GM23338 (cell line): ENCODE measurements around the gene DPH1.

Experiments
- CREB1 ChIP-seq: fragments of 250-450 bp; sonication (Bioruptor Pico); IDR thresholded peaks from 2 replicates; pipeline ENCODE4 v1.5.0; 2020; ENCODE audit warnings: low read depth, mild to moderate bottlenecking, moderate library complexity
- EZH2 ChIP-seq: fragments of 200-600 bp; sonication (generic); IDR thresholded peaks from one replicate; pipeline ENCODE4 v1.8.0; 2017; ENCODE audit warnings: antibody characterized with exemption, mild to moderate bottlenecking, low read depth; ENCODE audit not compliant: unreplicated experiment
- EZH2phosphoT487 ChIP-seq: fragments of 200-600 bp; sonication (generic); IDR thresholded peaks from one replicate; pipeline ENCODE4 v1.8.1; 2018; ENCODE audit warnings: antibody characterized with exemption; ENCODE audit not compliant: unreplicated experiment
- JUNB ChIP-seq: IDR thresholded peaks from one replicate; pipeline ENCODE4 v1.6.1; 2016; ENCODE audit warnings: antibody characterized with exemption; ENCODE audit not compliant: unreplicated experiment
- NANOG ChIP-seq: IDR thresholded peaks from 2 replicates; pipeline ENCODE4 v1.6.1; 2016; ENCODE audit warnings: antibody characterized with exemption, borderline replicate concordance
- POLR2AphosphoS5 ChIP-seq: IDR thresholded peaks from 2 replicates; pipeline ENCODE4 v1.6.1; 2016; ENCODE audit warnings: antibody characterized with exemption, low read depth
- STAT1 ChIP-seq: IDR thresholded peaks from one replicate; pipeline ENCODE4 v1.6.1; 2016; ENCODE audit warnings: antibody characterized with exemption; ENCODE audit not compliant: unreplicated experiment
- ZNF114 ChIP-seq: fragments of 250-450 bp; sonication (Bioruptor Pico); IDR thresholded peaks from 2 replicates; pipeline ENCODE4 v1.5.0; 2020; ENCODE audit warnings: mild to moderate bottlenecking, moderate library complexity
- ZNF331 ChIP-seq: fragments of 250-450 bp; sonication (Bioruptor Pico); IDR thresholded peaks from 2 replicates; pipeline ENCODE4 v1.5.0; 2020; ENCODE audit warnings: low read depth, mild to moderate bottlenecking, moderate library complexity
- TF ChIP-seq, protein P1 (sequence below), 2 experiments: fragments of 200-600 bp in 1 of 2; sonication (generic) in 1 of 2; conservative IDR thresholded peaks; 2 replicates each; pipeline versions ENCODE4 v1.5.1 to v1.6.1; 2016 to 2017; ENCODE audit warnings: antibody characterized with exemption in 2 of 2, low read depth in 2 of 2, mild to moderate bottlenecking in 2 of 2, moderate library complexity in 1 of 2
- TF ChIP-seq, protein P2 (sequence below): IDR thresholded peaks from one replicate; pipeline ENCODE4 v1.6.1; 2018; ENCODE audit warnings: antibody characterized with exemption; ENCODE audit not compliant: unreplicated experiment
- TF ChIP-seq, protein P3 (sequence below): IDR thresholded peaks from 2 replicates; pipeline ENCODE4 v1.6.1; 2016; ENCODE audit warnings: antibody characterized with exemption
- TF ChIP-seq, protein P4 (sequence below): fragments of 250-450 bp; sonication (Bioruptor Pico); IDR thresholded peaks from 2 replicates; pipeline ENCODE4 v1.5.0; 2020; ENCODE audit warnings: mild to moderate bottlenecking, moderate library complexity

DNA sequence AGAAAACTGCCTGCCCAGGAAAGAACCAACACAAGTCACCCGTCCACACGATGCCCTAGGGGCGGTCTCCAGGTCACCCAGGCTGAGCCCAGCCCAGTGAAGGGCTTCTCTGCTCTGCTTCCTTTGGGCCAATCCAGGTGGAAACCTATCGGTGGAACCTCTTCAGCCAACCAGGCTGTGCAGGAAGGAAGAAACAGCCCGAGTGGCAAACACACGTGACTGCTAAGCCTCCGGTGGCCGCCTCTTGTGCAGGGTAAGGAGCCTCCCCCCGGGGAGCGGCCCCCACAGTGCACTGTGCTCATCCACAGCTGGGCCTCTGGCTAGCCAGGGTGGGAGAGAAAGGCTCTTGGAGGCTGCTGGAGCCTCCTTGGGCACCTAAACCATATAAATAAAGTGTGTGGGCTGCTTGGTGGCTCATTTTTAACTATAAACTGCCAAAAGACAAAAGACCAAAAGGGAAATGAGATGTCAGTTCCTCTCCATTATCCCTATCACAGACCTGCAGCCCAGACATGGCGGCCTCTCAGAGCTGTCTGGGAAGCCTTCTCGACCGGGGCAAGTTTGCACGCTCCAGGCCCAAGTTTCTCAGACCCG, 7.2 kb upstream of the DPH1 start:
- TF ChIP-seq EZH2, result no peak
- no peak for TF ChIP-seq CREB1 (CRISPR knock-in tag)
- TF ChIP-seq, protein P1, sequence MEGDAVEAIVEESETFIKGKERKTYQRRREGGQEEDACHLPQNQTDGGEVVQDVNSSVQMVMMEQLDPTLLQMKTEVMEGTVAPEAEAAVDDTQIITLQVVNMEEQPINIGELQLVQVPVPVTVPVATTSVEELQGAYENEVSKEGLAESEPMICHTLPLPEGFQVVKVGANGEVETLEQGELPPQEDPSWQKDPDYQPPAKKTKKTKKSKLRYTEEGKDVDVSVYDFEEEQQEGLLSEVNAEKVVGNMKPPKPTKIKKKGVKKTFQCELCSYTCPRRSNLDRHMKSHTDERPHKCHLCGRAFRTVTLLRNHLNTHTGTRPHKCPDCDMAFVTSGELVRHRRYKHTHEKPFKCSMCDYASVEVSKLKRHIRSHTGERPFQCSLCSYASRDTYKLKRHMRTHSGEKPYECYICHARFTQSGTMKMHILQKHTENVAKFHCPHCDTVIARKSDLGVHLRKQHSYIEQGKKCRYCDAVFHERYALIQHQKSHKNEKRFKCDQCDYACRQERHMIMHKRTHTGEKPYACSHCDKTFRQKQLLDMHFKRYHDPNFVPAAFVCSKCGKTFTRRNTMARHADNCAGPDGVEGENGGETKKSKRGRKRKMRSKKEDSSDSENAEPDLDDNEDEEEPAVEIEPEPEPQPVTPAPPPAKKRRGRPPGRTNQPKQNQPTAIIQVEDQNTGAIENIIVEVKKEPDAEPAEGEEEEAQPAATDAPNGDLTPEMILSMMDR (conservative IDR thresholded peaks at IDR 0.05; ENCODE audit: low read depth in 2 of 2), result no peak
- TF ChIP-seq, protein P2, sequence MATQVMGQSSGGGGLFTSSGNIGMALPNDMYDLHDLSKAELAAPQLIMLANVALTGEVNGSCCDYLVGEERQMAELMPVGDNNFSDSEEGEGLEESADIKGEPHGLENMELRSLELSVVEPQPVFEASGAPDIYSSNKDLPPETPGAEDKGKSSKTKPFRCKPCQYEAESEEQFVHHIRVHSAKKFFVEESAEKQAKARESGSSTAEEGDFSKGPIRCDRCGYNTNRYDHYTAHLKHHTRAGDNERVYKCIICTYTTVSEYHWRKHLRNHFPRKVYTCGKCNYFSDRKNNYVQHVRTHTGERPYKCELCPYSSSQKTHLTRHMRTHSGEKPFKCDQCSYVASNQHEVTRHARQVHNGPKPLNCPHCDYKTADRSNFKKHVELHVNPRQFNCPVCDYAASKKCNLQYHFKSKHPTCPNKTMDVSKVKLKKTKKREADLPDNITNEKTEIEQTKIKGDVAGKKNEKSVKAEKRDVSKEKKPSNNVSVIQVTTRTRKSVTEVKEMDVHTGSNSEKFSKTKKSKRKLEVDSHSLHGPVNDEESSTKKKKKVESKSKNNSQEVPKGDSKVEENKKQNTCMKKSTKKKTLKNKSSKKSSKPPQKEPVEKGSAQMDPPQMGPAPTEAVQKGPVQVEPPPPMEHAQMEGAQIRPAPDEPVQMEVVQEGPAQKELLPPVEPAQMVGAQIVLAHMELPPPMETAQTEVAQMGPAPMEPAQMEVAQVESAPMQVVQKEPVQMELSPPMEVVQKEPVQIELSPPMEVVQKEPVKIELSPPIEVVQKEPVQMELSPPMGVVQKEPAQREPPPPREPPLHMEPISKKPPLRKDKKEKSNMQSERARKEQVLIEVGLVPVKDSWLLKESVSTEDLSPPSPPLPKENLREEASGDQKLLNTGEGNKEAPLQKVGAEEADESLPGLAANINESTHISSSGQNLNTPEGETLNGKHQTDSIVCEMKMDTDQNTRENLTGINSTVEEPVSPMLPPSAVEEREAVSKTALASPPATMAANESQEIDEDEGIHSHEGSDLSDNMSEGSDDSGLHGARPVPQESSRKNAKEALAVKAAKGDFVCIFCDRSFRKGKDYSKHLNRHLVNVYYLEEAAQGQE, result no peak
- TF ChIP-seq EZH2phosphoT487, result no peak
- no peak for TF ChIP-seq POLR2AphosphoS5
- TF ChIP-seq JUNB, result no peak
- TF ChIP-seq, protein P3, sequence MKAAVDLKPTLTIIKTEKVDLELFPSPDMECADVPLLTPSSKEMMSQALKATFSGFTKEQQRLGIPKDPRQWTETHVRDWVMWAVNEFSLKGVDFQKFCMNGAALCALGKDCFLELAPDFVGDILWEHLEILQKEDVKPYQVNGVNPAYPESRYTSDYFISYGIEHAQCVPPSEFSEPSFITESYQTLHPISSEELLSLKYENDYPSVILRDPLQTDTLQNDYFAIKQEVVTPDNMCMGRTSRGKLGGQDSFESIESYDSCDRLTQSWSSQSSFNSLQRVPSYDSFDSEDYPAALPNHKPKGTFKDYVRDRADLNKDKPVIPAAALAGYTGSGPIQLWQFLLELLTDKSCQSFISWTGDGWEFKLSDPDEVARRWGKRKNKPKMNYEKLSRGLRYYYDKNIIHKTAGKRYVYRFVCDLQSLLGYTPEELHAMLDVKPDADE, result no peak
- no peak for TF ChIP-seq NANOG
- TF ChIP-seq, protein P4, sequence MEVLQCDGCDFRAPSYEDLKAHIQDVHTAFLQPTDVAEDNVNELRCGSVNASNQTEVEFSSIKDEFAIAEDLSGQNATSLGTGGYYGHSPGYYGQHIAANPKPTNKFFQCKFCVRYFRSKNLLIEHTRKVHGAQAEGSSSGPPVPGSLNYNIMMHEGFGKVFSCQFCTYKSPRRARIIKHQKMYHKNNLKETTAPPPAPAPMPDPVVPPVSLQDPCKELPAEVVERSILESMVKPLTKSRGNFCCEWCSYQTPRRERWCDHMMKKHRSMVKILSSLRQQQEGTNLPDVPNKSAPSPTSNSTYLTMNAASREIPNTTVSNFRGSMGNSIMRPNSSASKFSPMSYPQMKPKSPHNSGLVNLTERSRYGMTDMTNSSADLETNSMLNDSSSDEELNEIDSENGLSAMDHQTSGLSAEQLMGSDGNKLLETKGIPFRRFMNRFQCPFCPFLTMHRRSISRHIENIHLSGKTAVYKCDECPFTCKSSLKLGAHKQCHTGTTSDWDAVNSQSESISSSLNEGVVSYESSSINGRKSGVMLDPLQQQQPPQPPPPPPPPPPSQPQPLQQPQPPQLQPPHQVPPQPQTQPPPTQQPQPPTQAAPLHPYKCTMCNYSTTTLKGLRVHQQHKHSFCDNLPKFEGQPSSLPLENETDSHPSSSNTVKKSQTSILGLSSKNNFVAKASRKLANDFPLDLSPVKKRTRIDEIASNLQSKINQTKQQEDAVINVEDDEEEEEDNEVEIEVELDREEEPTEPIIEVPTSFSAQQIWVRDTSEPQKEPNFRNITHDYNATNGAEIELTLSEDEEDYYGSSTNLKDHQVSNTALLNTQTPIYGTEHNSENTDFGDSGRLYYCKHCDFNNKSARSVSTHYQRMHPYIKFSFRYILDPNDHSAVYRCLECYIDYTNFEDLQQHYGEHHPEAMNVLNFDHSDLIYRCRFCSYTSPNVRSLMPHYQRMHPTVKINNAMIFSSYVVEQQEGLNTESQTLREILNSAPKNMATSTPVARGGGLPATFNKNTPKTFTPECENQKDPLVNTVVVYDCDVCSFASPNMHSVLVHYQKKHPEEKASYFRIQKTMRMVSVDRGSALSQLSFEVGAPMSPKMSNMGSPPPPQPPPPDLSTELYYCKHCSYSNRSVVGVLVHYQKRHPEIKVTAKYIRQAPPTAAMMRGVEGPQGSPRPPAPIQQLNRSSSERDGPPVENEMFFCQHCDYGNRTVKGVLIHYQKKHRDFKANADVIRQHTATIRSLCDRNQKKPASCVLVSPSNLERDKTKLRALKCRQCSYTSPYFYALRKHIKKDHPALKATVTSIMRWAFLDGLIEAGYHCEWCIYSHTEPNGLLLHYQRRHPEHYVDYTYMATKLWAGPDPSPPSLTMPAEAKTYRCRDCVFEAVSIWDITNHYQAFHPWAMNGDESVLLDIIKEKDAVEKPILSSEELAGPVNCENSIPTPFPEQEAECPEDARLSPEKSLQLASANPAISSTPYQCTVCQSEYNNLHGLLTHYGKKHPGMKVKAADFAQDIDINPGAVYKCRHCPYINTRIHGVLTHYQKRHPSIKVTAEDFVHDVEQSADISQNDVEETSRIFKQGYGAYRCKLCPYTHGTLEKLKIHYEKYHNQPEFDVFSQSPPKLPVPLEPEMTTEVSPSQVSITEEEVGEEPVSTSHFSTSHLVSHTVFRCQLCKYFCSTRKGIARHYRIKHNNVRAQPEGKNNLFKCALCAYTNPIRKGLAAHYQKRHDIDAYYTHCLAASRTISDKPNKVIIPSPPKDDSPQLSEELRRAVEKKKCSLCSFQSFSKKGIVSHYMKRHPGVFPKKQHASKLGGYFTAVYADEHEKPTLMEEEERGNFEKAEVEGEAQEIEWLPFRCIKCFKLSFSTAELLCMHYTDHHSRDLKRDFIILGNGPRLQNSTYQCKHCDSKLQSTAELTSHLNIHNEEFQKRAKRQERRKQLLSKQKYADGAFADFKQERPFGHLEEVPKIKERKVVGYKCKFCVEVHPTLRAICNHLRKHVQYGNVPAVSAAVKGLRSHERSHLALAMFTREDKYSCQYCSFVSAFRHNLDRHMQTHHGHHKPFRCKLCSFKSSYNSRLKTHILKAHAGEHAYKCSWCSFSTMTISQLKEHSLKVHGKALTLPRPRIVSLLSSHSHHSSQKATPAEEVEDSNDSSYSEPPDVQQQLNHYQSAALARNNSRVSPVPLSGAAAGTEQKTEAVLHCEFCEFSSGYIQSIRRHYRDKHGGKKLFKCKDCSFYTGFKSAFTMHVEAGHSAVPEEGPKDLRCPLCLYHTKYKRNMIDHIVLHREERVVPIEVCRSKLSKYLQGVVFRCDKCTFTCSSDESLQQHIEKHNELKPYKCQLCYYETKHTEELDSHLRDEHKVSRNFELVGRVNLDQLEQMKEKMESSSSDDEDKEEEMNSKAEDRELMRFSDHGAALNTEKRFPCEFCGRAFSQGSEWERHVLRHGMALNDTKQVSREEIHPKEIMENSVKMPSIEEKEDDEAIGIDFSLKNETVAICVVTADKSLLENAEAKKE, result no peak
- TF ChIP-seq ZNF114, result no peak
- TF ChIP-seq ZNF331 (CRISPR knock-in tag), result no peak
- no peak for TF ChIP-seq STAT1
